CD4-positive, alpha-beta T cell treated with Interleukin-10 for 1 hour (primary cell): Measurements from ENCODE around the gene ANKS3.

Experiments used
- DNase-seq: peaks from one replicate; pipeline ENCODE4 v3.0.0-alpha.2; 2020

ANKS3 gene

DNA sequence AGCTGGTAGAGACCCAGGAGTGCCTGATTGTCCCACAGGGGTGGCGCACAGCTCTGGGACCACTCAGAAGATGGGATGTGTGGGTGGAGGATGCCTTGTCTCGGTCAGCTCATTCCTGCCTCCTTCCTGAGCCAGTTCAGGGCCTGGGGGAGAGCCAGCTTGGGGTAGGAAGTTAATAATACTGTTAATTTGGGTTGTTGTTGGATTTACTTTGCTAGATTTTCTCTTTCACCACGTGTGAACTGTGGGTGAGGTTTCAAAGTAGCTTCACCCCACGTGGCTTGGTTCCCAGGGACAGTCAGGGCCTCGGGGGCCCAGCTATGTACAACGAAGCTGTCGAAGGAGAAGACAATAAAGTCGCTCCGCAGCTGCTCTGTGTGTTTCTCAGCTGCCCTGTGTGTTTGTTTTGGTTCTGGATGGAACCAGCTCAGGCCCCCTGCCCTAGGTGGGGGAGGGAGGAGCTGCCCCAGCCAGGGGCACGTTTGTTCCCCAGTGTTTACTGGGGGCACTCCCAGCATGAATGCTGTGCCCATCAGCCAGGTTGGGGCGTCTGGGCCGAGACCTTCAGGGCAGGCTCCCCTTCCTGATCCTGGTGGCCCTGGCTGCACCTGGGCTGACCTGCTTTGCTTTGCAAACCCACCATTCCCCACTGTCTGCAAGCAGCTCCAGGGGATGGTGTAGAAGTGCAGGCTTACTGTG, 38.4 kb downstream of the ANKS3 start:
- no peak for DNase-seq

DNA sequence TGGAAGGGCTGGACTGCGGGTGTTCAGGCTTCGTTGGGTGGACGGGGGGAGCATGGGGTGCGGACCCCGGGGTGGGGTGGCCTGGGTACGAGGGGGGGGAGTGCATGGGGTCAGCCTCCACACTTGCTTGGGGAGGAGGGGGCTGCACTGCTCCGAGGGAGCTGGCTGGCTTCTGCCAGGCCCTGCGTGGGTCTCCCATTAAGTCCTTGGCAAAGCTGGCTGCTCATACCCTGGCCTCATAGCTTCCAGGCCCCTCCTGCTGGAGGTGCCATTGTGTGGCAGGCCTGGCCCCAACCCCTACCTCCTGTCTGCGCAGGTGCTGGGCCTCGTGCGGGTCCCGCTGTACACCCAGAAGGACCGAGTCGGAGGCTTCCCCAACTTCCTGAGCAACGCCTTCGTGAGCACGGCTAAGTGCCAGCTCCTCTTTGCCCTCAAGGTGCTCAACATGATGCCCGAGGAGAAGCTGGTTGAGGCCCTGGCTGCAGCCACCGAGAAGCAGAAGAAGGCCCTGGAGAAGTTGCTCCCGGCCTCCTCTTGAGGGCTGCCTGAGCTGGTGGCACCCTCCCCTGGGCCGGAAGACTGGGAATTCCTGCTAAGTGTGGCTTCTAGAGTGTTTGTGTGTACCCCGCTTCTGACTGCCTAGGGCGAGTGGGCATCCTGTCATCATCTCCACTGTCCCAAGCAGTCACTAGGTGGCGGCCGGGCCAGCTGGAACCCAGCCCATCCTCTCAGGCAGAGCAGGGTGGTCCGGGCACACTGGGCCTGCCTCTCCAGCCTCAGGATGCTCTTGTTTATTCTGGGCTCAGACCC, 39.2 kb downstream of the ANKS3 start:
- no peak for DNase-seq

DNA sequence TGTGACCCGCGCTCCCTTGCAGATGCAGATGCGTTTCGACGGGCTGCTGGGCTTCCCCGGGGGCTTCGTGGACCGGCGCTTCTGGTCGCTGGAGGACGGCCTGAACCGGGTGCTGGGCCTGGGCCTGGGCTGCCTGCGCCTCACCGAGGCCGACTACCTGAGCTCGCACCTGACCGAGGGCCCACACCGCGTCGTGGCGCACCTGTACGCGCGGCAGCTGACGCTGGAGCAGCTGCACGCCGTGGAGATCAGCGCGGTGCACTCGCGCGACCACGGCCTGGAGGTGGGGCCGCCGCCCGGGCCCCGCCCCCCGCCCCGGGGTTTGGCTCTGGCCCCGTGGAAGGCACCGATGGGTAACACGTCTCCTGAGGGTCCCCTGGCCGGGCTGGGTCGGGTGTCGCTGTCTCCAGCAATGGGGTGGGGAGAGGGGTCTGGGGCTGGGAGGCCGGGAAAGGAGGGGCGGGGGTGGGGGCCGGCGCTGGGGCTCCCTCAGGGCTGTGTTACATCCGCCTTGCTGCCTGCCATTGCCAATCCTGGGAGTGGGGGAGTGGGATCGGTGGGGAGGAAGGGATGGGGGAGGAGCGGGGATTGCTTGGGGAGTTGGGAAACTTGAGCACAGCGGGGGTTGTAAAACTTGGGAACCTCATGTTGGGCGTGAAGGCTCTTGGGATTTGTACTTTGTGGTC, 40.0 kb downstream of the ANKS3 start:
- peak; percentile 54 for DNase-seq

DNA sequence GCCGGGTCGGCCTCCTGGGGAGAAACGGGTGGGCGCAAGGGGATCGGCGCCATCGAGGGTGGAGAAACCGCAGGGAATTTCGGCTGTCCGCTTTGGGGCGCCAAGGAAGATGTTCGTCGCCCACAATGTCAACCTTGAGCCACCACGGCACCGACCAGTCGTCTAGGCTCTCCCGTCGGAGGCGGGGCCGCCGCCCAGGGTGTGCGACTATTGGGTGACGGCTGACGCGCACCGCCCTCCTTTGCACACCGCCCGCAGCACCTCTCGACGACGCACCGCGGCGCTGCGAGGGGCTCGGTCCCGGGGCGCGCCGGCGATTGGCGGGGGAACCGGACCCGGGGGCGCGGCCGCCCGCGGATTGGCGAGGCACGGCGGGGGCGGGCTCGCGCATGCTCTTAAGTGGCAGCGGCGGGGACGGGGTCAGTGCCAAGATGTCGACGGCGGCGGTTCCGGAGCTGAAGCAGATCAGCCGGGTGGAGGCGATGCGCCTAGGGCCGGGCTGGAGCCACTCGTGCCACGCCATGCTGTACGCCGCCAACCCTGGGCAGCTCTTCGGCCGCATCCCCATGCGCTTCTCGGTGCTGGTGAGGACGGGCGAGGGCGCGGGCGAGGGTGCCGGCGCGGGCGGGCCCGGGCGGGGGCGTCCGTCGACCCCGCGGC, 40.6 kb downstream of the ANKS3 start, which contains the start of gene NUDT16L1:
Gene NUDT16L1 (plus strand): TSS at position 267 of the 660 bp plus-strand sequence. CDS start 165 bp downstream, at position 432.
- DNase-seq: peak; percentile 97

DNA sequence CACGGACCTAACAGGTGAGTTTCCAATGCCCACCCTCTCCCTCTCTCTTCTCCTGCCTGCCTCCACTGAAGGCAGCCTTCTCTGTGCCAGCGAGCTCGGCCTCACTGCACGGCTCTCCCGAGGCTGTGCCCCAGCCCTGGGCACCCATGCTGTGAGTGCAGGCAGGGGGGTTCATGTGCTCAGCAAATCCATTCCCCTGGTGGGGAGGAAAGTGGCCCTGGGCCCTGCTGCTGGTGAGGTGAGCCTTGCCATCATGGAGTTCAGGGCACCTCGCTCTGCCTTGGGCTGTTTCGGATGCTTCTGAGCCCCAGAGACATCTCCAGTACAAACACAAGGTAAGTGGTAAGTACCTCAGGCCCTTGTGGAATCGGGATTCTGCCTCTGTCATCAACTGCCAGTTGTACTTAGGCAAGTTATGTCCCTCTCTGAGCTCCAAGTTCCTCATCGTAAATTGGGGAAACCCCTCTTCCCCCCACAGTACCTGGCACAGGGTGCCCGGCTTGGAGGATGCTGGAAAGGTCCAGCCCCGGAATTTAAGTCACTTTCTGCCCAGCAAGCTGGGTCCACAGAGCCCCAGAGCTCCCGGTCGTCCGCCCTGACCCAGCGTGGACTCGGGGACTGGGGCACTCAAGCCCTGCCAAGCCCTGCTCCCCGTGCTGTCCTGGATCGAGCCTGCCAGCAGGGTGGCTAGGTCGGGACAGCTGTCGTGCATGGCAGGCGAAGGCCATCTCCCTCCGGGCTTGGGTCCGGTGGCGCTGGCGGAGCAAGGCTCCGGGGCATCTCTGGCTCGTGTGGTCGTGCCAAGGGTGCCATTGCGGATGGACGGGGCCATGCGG, 41.4 kb downstream of the ANKS3 start:
- DNase-seq: peak; percentile 25

DNA sequence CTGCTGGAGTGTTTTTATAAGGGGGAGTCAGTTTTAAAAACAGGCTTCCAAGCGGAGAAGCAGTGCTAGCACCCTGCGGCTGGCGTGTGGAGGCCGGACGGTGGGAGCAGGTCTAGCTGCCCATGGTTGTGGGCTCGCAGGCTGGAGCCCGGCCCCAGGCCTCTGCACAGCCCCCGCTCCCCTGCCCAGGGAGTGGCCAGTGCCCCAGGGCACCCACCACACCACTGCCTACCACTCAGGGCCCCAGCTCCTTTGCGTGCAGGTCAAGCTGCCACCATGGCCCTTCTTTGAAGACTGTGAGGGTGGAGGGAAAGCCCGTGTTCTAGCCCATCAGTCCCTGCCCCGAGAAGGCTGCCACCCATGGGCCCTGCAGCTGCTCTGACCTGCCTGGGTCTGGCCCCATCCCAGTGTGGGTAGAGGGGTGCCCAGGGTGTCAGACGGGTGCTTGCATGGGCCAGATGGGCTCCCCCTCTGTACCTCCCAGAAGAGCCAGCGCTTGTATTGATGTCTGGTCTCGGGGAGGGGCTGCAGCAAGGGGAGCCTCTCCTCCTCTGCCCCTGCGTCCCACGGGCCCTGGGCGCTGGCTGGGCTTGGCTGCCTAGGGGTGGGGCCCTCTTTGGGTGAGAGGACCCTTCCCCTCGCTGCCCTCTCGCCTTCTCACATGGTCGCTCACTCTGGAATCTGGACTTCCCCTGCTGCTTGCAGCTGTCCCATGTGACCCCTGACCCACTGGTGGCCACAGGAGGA, 42.2 kb downstream of the ANKS3 start:
- DNase-seq: no peak

DNA sequence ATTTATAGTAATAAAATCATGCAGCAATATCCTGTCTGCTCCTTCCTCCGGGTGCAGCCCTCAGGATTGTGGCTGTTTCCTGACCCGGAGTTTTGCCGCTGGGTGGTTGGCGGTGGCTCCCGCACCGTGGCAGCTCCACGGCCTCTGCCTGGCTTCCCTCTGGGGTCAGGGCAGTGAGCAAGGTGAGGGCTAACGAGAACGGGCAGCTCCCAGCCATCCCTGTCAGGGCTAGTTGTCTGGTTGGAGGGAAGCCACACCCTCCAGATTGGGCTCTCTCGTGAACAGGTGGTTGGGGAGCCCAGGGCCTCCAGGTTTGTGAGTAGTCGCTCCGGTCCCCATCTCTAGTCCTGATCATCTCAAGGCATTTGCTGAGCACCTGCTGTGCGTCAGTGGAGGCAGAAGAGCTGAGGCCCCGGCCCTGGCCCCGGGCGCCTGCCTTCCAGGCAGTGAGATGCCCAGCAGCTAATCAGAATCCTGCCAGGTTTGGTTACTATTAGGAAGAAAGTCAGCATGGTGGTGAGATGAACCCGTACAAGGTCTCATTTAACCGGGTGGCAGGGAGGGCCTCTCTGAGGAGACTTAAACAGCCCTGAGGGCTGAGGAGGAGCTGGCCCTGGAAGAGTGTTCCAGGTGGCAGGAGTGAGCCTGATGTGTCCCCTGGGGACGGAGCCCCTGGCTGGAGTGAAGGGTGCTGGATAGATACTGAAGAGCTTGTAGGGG, 43.0 kb downstream of the ANKS3 start:
- DNase-seq: no peak

DNA sequence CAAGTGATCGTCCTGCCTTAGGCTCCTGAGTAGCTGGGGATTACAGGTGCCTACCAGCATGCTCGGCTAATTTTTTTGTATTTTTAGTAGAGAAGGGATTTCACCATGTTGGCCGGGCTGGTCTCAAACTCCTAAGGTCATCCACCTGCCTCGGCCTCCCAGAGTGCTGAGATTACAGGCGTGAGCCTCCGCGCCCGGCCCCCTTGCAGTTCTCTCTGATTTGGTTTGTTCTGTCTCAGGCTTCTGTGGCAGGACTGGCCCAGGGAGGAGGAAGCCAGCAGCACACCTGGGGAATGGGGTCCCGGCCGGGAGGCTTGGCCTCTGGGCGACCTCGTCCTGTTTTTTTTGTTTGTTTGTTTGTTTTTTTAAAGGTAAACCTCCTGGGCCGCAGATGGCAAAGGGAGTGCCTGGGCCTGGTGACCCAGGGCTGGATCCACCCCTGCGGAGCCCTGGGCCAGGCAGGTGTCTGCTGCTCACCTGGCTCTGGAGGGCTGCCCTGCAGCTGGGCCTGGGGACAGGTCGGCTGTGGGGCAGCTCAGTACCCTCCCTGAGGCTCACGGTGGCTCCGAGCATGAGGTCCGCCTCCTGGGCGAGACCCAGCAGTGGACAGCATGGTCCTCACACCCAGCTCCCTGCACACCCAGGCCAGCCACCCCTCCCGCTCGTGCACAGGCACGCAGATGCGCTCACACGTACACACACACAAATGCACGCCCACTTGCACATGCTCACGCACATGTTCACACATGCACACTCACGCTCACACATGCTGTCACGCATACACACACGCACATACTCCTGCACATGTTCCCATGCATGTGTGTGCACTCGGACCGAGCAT, 44.0 kb downstream of the ANKS3 start:
- DNase-seq: no peak

DNA sequence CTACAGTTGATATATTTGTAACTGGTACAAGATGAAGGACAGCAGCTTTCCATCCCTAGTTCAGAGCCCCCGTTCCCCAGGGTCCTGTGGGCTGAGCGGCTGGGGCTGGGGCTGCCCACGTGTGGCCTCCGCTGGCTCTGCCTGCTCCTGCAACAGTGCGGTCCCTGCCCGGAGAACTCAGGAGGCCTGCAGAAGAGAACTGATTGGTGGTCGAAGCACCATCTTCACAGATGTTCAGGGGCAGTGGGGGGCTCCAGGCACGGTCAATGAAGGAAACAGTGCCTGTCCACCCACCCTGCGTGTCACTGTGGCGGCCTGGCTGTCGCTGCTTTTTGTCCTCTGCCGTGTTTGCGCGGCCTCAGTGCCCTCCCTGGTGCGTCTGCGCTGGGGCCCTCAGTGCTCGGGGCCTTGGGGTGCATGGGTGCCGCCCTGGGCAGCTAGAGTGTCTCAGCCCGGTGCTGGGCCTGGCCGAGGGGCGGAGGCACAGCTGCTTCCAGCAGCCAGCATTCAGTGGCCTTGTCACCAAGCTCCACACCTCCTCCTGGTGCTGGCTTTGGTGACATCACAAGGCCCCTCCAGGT, 44.9 kb downstream of the ANKS3 start:
- DNase-seq: no peak

DNA sequence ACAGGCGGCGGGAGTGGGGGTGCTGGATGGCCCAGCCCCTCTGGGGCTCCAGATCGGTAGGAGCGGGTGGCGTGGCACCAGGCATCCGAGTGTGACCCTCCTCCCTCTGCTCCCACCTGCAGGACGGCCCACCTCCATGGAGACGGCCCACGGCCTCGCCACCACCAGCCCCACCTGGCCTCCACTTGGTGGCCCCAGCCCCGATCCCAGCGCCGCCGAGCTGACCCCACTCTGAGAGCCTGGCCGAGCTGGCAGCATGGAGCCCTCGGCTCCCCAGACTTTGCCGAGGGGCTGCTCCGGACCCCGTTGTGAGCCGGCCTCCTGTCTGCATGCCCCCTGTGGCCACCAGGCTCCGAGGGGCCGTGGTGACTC, 45.4 kb downstream of the ANKS3 start:
- DNase-seq: no peak

DNA sequence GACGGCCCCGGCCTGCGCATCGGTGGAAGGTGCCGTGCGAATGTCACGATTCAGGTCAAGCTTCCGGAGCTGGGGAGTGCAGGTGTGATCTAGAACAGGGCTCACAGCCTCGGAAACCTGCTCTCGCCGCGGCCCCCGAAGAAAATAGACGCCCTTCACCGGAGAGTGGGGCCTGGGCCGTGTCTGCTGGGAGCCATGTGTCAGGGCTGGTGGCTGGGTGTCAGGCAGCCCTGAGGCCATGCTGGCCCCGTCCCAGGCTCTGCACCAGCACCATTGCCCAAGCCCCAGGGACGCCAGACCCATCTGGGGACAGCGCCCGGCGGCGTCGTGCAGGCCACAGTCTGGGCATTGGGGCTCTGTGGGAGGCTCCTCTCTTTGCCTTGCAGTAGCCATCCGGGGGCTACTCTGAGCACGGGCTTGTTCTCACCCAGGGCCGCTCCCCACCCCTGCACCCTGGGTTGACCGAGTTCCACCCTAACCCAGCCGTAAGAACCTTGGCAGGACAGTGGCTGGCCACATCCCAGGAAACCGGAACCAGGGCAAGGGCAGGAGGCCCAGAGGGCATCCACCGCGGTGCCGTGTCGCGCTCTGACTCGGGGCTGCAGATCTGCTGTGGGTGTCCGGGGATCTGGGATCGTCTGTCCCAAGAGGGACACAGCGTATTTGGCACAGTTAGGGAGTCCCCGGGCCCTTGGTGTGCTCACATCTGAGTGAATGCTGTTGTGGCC, 46.0 kb downstream of the ANKS3 start:
- no peak for DNase-seq

DNA sequence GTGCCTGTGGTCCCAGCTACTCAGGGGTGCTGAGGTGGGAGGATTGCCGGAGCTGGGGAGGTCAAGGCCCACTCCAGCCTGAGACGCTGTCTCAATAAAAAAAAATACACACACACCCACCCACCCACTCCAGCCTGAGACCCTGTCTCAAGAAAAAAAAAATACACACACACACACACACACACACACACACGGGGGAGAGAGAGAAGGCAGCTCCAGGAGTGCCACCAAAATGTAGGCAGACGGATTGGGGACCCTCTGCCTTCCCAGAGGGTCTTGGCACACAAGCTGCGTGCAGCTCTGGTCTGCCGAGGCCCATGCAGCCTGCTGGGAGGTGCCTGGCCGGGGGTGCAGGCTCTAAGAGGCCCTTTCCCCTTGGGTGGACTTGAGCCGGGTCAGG, 46.7 kb downstream of the ANKS3 start:
- no peak for DNase-seq

DNA sequence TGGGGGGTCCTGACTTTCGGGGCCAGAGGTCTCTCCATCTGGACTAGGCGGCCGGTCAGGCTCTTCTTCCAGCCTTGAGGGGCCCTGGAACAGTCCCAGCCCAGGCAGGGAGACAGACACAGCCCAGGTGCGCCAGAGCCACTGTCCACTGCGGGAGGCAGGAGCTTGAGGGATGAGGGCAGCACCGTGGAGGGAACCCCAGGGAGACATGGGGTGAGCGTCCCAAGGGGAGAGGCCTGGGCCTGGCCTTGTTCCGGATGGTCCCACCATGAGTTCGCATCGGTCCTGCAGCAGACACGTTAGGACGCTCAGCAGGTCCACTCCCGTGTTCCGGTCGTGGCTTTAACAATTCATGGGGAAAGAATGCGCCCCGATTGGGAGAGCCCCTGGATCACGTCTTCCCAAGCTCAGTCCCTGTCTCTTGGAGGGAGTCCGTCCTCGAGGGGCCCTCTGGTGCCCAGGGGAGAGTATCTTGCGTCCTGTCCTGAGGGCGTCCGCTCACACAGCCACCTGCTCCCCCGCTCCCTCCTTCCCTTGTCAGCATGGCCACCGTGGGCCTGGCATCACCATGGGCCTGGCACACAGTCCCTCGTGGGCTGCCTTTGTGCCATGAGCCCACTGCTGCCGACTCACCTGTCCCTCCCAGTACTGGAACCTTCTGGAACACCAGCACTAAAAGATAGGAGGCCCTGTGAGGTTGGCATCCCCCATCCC, 47.4 kb downstream of the ANKS3 start:
- DNase-seq: no peak

DNA sequence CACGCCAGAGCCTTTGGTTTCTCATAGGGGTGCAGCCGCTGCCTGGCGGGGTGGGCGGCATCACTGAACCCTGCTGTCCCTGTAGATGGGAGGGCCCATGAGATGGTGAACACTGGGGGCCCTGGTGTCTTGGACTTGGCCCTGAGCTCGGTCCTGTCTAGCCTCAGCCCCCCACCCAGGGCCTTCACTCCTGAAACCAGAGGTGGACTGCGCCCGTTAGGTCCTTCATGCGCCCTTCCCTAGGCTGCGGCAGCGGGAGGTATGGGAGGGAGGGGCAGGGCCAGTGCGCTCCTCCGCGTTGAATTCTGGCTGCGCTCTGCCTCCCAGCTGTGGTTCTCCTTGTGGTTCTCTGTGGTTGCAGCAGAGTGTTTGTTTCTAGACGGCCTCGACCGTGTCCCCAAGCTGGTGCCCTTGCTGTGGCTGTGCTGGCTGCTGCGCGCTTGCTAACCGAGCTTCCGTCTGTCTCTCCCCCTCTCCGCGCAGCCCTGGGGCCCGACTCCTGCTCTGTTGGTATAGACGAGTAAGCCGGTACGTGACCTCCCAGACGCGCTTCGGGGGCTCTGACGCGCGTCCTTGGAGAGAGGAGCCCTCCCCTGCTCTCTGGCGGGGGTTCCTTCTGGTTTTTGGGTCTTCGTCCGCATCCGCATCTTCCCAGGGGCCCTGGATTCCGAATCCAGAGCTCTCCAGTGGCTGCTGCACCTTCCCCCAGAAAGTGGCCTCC, 48.1 kb downstream of the ANKS3 start:
- DNase-seq: no peak

DNA sequence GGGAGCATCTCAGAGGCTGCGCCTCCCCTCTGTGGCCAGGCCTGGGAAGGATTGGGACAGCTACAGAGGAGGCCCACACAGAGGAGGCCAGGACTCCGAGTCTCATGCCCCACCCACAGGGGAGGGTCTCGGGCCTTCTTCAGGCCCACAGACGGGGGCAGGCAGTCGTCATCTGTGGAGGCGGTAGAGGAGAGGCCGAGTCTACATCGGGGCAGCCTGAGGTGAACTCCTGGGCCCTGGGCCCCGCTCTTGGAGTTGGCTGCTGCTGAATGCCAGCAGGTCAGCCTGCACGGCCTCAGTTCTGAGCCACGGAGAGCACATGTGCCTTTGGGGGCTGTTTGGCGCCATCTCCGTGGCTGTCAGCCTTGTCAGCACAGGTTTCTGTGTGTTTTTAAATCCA, 48.8 kb downstream of the ANKS3 start:
- DNase-seq: no peak

DNA sequence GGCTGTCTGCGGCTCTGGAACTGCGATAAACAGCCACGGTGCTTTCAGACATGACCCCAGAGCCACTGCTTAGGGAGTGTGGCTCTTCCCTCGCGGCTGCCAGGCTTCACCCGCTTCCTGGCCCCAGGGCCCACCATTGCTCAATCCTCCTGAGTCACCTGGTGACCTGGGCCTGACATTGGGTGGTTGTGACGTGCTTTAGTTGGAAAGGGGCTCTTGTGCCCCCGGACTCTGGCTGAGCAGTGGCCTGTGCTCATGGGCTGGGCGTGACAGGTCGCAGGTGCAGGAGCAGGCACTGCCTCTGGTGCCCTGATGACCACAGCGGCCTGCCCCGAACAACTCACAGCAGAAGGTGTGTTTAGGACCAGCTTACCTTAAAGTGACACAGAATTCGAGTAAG, 49.3 kb downstream of the ANKS3 start:
- no peak for DNase-seq

DNA sequence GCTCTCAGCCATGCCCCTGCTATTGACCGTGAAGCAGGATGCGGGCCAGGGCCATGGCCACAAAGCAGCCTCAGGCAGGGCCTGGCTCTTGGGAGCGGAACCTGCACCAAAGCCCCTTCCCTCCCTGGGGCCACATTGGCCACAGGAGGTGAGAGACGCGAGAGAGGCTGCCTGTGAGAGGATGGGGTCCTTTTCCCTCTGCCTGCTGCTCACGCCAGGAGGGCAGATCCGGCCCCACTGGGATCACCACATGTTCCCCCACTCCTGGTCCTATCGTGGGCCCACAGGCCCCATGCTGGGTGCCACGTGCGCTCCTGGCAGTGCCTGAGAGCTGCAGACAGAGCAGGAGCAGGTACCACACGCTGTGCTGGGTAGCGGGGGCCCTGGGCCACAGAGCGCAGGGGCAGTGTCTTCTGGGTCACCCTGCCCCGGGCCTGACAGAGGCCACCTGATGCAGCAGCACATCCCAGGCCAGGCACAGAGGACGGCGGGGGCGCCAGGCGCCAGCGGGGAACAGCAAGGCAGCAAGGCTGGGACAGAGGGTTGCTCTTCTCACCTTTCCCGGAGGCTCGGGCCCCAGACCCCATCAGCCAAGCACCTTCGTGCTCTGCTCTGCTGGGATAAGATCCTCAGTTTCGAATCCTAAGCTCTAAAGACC, 49.9 kb downstream of the ANKS3 start:
- no peak for DNase-seq
